Kidney glomerular epithelial cell (primary cell): ENCODE results near the gene ETDC.

ENCODE experiments used
- DNase-seq: peaks from one replicate; lab custom pipeline; 2025; lab: John Stamatoyannopoulos, UW

The ETDC gene

DNA sequence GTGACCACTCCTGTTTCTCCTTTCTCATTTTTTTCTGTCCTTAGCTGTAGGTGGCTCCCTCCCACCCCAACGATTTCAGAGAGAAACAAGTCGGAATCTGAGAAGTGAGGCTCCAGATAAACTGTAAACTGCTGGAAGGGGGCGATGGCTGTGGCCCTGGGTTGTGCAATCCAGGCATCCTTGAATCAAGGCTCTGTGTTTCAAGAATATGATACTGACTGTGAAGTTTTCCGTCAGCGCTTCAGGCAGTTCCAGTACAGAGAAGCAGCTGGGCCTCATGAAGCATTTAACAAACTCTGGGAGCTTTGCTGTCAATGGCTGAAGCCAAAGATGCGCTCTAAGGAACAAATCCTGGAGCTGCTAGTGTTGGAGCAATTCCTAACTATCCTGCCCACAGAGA, 37.7 kb downstream of the ETDC start:
- DNase-seq: no peak

DNA sequence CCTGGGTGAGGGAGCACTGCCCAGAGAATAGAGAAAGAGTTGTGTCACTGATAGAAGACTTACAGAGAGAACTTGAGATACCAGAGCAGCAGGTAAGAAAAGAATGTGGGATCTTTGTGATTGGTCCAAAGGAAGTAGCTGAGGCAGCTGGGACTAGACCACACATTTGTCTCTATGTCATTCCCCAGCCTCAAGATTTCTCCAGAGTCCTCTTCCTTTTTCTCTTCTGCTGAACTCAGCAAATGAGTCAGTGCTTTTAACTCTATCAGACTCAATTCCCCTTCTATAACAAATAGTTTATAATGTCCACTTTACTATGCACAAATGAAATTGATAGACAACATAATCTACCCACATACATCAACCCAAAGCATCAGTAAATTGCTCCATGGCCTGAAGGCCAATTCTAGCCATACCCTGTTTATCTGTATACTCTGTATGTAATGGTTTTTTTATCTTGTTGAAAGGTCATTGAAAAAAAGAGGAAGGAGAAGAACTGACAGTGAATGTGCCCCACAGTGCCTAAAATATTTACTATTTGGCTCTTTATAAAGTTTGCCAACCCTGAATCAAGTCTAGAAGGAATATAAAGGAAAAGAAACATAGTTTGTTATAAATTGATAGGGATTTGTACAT, 38.2 kb downstream of the ETDC start:
- no peak for DNase-seq

DNA sequence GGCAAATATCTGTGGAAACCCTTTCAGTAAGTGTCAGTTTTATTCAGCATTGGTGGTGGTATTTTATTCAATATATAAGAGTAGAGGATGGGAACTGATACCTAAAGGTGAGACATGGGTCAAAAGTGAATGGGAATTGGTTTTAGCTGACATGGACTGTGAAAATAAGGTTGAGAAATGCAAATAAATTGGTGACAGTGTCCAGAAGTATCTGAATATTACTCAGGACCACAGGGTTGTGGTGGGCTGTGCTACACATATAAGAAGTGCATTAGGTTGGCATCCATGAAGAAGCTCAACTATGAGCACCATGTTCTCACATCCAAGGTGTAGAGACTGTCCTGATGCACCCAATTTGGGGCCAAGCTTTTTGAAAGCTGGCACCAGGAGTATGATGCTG, 45.0 kb downstream of the ETDC start:
- DNase-seq: no peak
